ACHN (cell line): ENCODE results near the gene HTR1D.
"Not testable (repeated sequence)": the region's sequence is repeated elsewhere in the genome, so short reads cannot be mapped to it uniquely, and the experiment has no call there.

Experiments
- DNase-seq: peaks from one replicate; pipeline ENCODE4 v3.0.0-alpha.2; 2015
- in situ Hi-C: cut with HindIII; loops from 2 replicates; pipeline ENCODE4 v1.10.0; 2017; ENCODE audit warnings: low sequenced_read_pairs, low pct_ligation_motif_present, low pct_unique_long_range_greater_than_20kb

HTR1D gene

GRCh38 chr1:23193391-23194118 is 23.7 kb downstream of the HTR1D start:
- in situ Hi-C loops: no loop called here
- DNase-seq: no peak

GRCh38 chr1:23191199-23191598 is 26.1 kb downstream of the HTR1D start:
- in situ Hi-C loops: no loop called here
- no peak for DNase-seq

GRCh38 chr1:23188936-23189452 is 28.3 kb downstream of the HTR1D start:
- DNase-seq: peak; percentile 88
- in situ Hi-C loops: not testable (repeated sequence)

GRCh38 chr1:23188434-23188884 is 28.8 kb downstream of the HTR1D start:
- in situ Hi-C loops: no loop called here

GRCh38 chr1:23187637-23188036 is 29.7 kb downstream of the HTR1D start:
- DNase-seq: no peak
- in situ Hi-C loops: no loop called here

More at GRCh38 chr1:23188434-23188884, 28.8 kb downstream of the HTR1D start:
- no peak for DNase-seq

- in situ Hi-C loops: no loop called here
- DNase-seq: no peak
Observed at GRCh38 chr1:23185381-23185780, 31.9 kb downstream of the HTR1D start.

GRCh38 chr1:23184212-23184934 is 32.9 kb downstream of the HTR1D start:
- in situ Hi-C loops: loop anchor here (5.0 kb wide), 1 partner anchor 72 kb away; no protein-coding TSS in a partner anchor
- DNase-seq: peak; percentile 36

- no peak for DNase-seq
- in situ Hi-C loops: loop anchor here (5.0 kb wide), 1 partner anchor 68 kb away; no protein-coding TSS in a partner anchor
Observed at GRCh38 chr1:23179862-23180261, 37.4 kb downstream of the HTR1D start.

- in situ Hi-C loops: no loop called here
Observed at GRCh38 chr1:23178950-23179349, 38.4 kb downstream of the HTR1D start.

GRCh38 chr1:23178414-23178813 is 38.9 kb downstream of the HTR1D start:
- DNase-seq: no peak
- in situ Hi-C loops: no loop called here

More at GRCh38 chr1:23178950-23179349, 38.4 kb downstream of the HTR1D start:
- no peak for DNase-seq

- peak; percentile 74 for DNase-seq
- in situ Hi-C loops: no loop called here
Observed at GRCh38 chr1:23177438-23178380, 39.6 kb downstream of the HTR1D start.

GRCh38 chr1:23177031-23177430 is 40.3 kb downstream of the HTR1D start:
- in situ Hi-C loops: no loop called here

GRCh38 chr1:23174426-23175110 is 42.7 kb downstream of the HTR1D start:
- DNase-seq: no peak
- in situ Hi-C loops: no loop called here

More at GRCh38 chr1:23177031-23177430, 40.3 kb downstream of the HTR1D start:
- DNase-seq: no peak

- in situ Hi-C loops: no loop called here
Observed at GRCh38 chr1:23171181-23171755, 46.0 kb downstream of the HTR1D start.

GRCh38 chr1:23169727-23170335 is 47.5 kb downstream of the HTR1D start:
- DNase-seq: no peak
- in situ Hi-C loops: no loop called here

More at GRCh38 chr1:23171181-23171755, 46.0 kb downstream of the HTR1D start:
- no peak for DNase-seq

GRCh38 chr1:23169195-23169575 is 48.1 kb downstream of the HTR1D start:
- in situ Hi-C loops: no loop called here
- no peak for DNase-seq
